HEK293 (cell line): ENCODE results near the gene PDIA5.

Experiments
- CTCF ChIP-seq: fragments of 450-650 bp; formaldehyde crosslinking; IDR thresholded peaks from 2 replicates; pipeline ENCODE4 v1.5.1; 2016; ENCODE audit warnings: missing biosample characterization, missing genetic modification characterization
- MEIS1 ChIP-seq: sonication (generic); formaldehyde crosslinking; IDR thresholded peaks from 2 replicates; pipeline ENCODE4 v1.8.1; 2022; ENCODE audit warnings: missing genetic modification reagents, mild to moderate bottlenecking, borderline replicate concordance
- TCF7L2 ChIP-seq: IDR thresholded peaks from 2 replicates; pipeline ENCODE4 v1.6.1; 2011; ENCODE audit warnings: low read depth, mild to moderate bottlenecking, inconsistent platforms, low read length, moderate library complexity, borderline replicate concordance
- ZNF214 ChIP-seq: fragments of 450-650 bp; formaldehyde crosslinking; IDR thresholded peaks from 2 replicates; pipeline ENCODE4 v1.5.1; 2017; ENCODE audit warnings: missing biosample characterization, mild to moderate bottlenecking, missing genetic modification characterization, borderline replicate concordance
- ZNF561 ChIP-seq: fragments of 450-650 bp; IDR thresholded peaks from 2 replicates; pipeline ENCODE4 v1.5.1; 2018; ENCODE audit warnings: missing biosample characterization, missing genetic modification characterization, borderline replicate concordance
- ZNF701 ChIP-seq: fragments of 450-650 bp; formaldehyde crosslinking; IDR thresholded peaks from 2 replicates; pipeline ENCODE4 v1.5.1; 2016; ENCODE audit warnings: missing biosample characterization, missing genetic modification characterization
- TF ChIP-seq, protein P1 (sequence below): fragments of 450-650 bp; formaldehyde crosslinking; IDR thresholded peaks from 2 replicates; pipeline ENCODE4 v1.5.1; 2016; ENCODE audit warnings: missing biosample characterization, missing genetic modification characterization, low read depth
- TF ChIP-seq, protein P2 (sequence below): fragments of 450-650 bp; formaldehyde crosslinking; IDR thresholded peaks from 2 replicates; pipeline ENCODE4 v1.5.1; 2016; ENCODE audit warnings: missing biosample characterization, missing genetic modification characterization, borderline replicate concordance

DNA sequence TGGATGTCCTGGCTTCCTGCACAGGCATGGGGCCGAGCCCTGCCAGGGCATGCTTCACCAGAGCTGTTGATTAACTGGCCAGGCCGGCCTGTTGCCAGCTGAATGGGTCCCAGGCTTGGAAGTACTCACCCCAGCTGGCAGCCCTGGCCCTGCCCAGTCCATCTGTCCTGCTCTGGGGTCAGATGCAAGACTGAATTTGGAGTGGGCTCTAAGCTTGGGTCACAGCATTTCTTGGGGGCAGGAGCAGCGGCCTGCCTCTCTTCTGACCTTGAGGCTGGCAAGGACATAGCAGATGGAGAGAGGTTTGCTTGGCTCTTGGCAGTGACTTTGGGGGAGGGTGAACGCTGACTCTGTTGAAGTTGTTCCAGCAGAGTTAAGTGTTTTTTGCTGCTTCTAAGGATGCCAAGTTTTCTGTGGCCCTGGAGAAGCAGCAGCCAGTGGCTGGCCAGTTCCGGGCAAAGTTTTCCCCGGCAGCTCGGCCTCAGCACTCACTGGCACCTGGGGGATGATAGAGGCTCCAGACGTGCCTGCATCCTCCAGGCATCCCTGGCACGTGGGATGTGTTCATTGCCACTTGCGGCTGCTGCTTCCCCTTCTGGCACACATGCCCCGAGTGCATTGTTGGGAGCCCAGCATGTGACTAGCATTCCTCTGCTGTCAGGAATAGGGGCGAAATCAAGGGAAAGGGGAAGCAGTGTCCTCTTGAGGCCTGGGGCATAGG lies 22.9 kb downstream of the PDIA5 start:
- TF ChIP-seq ZNF214 (tag by site-specific recombination): no peak
- no peak for TF ChIP-seq CTCF
- TF ChIP-seq ZNF701 (tag by site-specific recombination): no peak
- TF ChIP-seq MEIS1 (CRISPR knock-in tag): no peak
- TF ChIP-seq, protein P1, sequence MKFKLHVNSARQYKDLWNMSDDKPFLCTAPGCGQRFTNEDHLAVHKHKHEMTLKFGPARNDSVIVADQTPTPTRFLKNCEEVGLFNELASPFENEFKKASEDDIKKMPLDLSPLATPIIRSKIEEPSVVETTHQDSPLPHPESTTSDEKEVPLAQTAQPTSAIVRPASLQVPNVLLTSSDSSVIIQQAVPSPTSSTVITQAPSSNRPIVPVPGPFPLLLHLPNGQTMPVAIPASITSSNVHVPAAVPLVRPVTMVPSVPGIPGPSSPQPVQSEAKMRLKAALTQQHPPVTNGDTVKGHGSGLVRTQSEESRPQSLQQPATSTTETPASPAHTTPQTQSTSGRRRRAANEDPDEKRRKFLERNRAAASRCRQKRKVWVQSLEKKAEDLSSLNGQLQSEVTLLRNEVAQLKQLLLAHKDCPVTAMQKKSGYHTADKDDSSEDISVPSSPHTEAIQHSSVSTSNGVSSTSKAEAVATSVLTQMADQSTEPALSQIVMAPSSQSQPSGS (tag by site-specific recombination): no peak
- no peak for TF ChIP-seq ZNF561 (tag by site-specific recombination)
- TF ChIP-seq, protein P2, sequence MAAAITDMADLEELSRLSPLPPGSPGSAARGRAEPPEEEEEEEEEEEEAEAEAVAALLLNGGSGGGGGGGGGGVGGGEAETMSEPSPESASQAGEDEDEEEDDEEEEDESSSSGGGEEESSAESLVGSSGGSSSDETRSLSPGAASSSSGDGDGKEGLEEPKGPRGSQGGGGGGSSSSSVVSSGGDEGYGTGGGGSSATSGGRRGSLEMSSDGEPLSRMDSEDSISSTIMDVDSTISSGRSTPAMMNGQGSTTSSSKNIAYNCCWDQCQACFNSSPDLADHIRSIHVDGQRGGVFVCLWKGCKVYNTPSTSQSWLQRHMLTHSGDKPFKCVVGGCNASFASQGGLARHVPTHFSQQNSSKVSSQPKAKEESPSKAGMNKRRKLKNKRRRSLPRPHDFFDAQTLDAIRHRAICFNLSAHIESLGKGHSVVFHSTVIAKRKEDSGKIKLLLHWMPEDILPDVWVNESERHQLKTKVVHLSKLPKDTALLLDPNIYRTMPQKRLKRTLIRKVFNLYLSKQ (tag by site-specific recombination): no peak
- no peak for TF ChIP-seq TCF7L2
